WTC11 (cell line): ENCODE results near the gene VSNL1. TPM values are rescaled to one million over a fixed set of nuclear protein-coding genes. Genes with fewer than 3 reads are reported as not detected.

Source experiments
- E2F5 ChIP-seq: sonication (generic); formaldehyde crosslinking; IDR thresholded peaks from 2 replicates; pipeline ENCODE4 v1.8.1; 2022; ENCODE audit warnings: mild to moderate bottlenecking, moderate library complexity, missing genetic modification reagents
- ESRRA ChIP-seq: sonication (generic); formaldehyde crosslinking; IDR thresholded peaks from 2 replicates; pipeline ENCODE4 v1.8.1; 2022; ENCODE audit warnings: mild to moderate bottlenecking, missing genetic modification reagents, borderline replicate concordance
- GRHL2 ChIP-seq: fragments of 250-450 bp; sonication (Bioruptor Pico); IDR thresholded peaks from 2 replicates; pipeline ENCODE4 v1.8.0; 2022; ENCODE audit warnings: mild to moderate bottlenecking, moderate library complexity; ENCODE audit not compliant: insufficient replicate concordance, severe bottlenecking
- GTF2I ChIP-seq: fragments of 250-450 bp; sonication (Bioruptor Pico); conservative IDR thresholded peaks from 2 replicates; pipeline ENCODE4 v1.4.0; 2021; ENCODE audit warnings: mild to moderate bottlenecking
- HMGA2 ChIP-seq: fragments of 250-450 bp; sonication (Bioruptor Pico); IDR thresholded peaks from 2 replicates; pipeline ENCODE4 v1.4.0; 2021; ENCODE audit warnings: mild to moderate bottlenecking, moderate library complexity
- JUN ChIP-seq: sonication (generic); formaldehyde crosslinking; IDR thresholded peaks from 2 replicates; pipeline ENCODE4 v1.8.0; 2023; ENCODE audit warnings: mild to moderate bottlenecking, missing genetic modification reagents
- NFATC4 ChIP-seq: fragments of 250-450 bp; sonication (Bioruptor Pico); IDR thresholded peaks from 2 replicates; pipeline ENCODE4 v1.9.0; 2021; ENCODE audit warnings: mild to moderate bottlenecking
- NFYB ChIP-seq: sonication (generic); formaldehyde crosslinking; conservative IDR thresholded peaks from 2 replicates; pipeline ENCODE4 v1.8.0; 2022; ENCODE audit warnings: low read depth, missing genetic modification reagents
- SMAD4 ChIP-seq: sonication (generic); formaldehyde crosslinking; IDR thresholded peaks from 2 replicates; pipeline ENCODE4 v1.8.0; 2022; ENCODE audit warnings: mild to moderate bottlenecking, missing genetic modification reagents
- SP1 ChIP-seq: sonication (generic); formaldehyde crosslinking; conservative IDR thresholded peaks from 2 replicates; pipeline ENCODE4 v1.8.1; 2022; ENCODE audit warnings: missing genetic modification reagents
- ZNF317 ChIP-seq: sonication (generic); formaldehyde crosslinking; IDR thresholded peaks from 2 replicates; pipeline ENCODE4 v1.8.1; 2023; ENCODE audit warnings: low read depth, mild to moderate bottlenecking, moderate library complexity, missing genetic modification reagents, borderline replicate concordance
- ZNF396 ChIP-seq: fragments of 250-450 bp; sonication (Bioruptor Pico); IDR thresholded peaks from 2 replicates; pipeline ENCODE4 v1.8.0; 2021; ENCODE audit warnings: mild to moderate bottlenecking, moderate library complexity, borderline replicate concordance
- total RNA-seq: library from RNA; stranded (reverse); gene quantifications from 3 replicates; pipeline ENCODE4 v1.2.3, GENCODE V29; 2021
- TF ChIP-seq, protein P1 (sequence below): sonication (generic); formaldehyde crosslinking; IDR thresholded peaks from 2 replicates; pipeline ENCODE4 v1.8.0; 2022; ENCODE audit warnings: mild to moderate bottlenecking, missing genetic modification reagents
- TF ChIP-seq, protein P2 (sequence below): fragments of 250-450 bp; sonication (Bioruptor Pico); IDR thresholded peaks from 2 replicates; pipeline ENCODE4 v1.9.0; 2021; ENCODE audit warnings: mild to moderate bottlenecking, borderline replicate concordance
- TF ChIP-seq, protein P3 (sequence below): sonication (generic); formaldehyde crosslinking; IDR thresholded peaks from 2 replicates; pipeline ENCODE4 v1.8.1; 2023; ENCODE audit warnings: mild to moderate bottlenecking, missing genetic modification reagents, moderate library complexity
- TF ChIP-seq, protein P4 (sequence below): sonication (generic); formaldehyde crosslinking; IDR thresholded peaks from 2 replicates; pipeline ENCODE4 v1.8.1; 2022; ENCODE audit warnings: low read depth, missing genetic modification reagents, borderline replicate concordance
- TF ChIP-seq, protein P5 (sequence below): fragments of 250-450 bp; sonication (Bioruptor Pico); IDR thresholded peaks from 2 replicates; pipeline ENCODE4 v1.9.0; 2021; ENCODE audit warnings: mild to moderate bottlenecking
- TF ChIP-seq, protein P6 (sequence below): sonication (generic); formaldehyde crosslinking; IDR thresholded peaks from 2 replicates; pipeline ENCODE4 v1.8.0; 2023; ENCODE audit warnings: mild to moderate bottlenecking, missing genetic modification reagents
- TF ChIP-seq, protein P7 (sequence below): fragments of 250-450 bp; sonication (Bioruptor Pico); IDR thresholded peaks from 2 replicates; pipeline ENCODE4 v1.9.0; 2021; ENCODE audit warnings: moderate library complexity, mild to moderate bottlenecking, inconsistent platforms, borderline replicate concordance
- TF ChIP-seq, protein P8 (sequence below): fragments of 250-450 bp; sonication (Bioruptor Pico); IDR thresholded peaks from 2 replicates; pipeline ENCODE4 v2.1.2; 2022; ENCODE audit warnings: mild to moderate bottlenecking, moderate library complexity

VSNL1 gene
- total RNA-seq, 1 experiment from 2014 or later, result 78.4 TPM

DNA sequence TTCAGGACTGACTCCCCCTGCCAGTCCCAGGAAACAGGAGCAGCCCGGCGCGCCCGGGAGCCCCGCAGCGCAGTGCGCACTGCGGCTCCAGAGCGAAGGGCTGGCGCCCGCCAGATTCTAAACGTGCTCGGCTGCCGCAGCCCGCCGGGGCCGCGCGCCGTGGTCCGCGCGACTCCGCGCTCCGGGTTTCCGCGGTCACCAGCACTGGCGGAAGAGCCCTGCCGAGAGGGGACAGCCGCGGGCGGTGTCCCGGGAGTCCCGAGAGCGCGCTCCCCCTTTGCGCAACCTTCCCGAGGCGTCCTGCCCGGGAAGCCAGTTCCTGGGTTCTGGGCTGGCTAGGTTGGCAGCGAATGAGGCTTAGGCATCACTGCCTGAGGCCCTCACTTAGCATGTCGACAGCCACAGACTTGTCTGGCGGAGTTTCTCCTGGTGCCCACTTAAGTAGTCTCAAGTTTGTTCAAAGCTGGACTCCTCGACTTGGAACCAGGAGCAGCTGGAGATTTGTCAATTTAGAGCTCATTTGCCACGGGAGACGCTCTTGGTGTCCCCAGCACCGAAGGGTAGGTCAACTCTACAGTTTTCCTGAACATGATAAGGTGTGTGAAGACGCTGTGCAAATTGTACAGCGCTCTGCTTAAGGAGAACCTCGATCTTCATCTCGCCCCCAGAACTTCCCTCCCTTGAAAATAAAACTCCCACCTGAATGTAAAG, 1.5 kb upstream of the VSNL1 start (continued):
- TF ChIP-seq HMGA2 (CRISPR knock-in tag), result no peak
- TF ChIP-seq ESRRA (CRISPR knock-in tag), result no peak
- TF ChIP-seq NFATC4 (CRISPR knock-in tag), result no peak
- TF ChIP-seq, protein P1, sequence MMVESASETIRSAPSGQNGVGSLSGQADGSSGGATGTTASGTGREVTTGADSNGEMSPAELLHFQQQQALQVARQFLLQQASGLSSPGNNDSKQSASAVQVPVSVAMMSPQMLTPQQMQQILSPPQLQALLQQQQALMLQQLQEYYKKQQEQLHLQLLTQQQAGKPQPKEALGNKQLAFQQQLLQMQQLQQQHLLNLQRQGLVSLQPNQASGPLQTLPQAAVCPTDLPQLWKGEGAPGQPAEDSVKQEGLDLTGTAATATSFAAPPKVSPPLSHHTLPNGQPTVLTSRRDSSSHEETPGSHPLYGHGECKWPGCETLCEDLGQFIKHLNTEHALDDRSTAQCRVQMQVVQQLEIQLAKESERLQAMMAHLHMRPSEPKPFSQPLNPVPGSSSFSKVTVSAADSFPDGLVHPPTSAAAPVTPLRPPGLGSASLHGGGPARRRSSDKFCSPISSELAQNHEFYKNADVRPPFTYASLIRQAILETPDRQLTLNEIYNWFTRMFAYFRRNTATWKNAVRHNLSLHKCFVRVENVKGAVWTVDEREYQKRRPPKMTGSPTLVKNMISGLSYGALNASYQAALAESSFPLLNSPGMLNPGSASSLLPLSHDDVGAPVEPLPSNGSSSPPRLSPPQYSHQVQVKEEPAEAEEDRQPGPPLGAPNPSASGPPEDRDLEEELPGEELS (CRISPR knock-in tag), result 0 out of 2 replicates have a peak, but pooled peaks have one; percentile 20
- TF ChIP-seq ZNF317 (CRISPR knock-in tag), result peak; percentile 38; the same call in 1 of the 2 replicates
- TF ChIP-seq GTF2I (CRISPR knock-in tag), result no peak
- no peak for TF ChIP-seq NFYB
- TF ChIP-seq, protein P2, sequence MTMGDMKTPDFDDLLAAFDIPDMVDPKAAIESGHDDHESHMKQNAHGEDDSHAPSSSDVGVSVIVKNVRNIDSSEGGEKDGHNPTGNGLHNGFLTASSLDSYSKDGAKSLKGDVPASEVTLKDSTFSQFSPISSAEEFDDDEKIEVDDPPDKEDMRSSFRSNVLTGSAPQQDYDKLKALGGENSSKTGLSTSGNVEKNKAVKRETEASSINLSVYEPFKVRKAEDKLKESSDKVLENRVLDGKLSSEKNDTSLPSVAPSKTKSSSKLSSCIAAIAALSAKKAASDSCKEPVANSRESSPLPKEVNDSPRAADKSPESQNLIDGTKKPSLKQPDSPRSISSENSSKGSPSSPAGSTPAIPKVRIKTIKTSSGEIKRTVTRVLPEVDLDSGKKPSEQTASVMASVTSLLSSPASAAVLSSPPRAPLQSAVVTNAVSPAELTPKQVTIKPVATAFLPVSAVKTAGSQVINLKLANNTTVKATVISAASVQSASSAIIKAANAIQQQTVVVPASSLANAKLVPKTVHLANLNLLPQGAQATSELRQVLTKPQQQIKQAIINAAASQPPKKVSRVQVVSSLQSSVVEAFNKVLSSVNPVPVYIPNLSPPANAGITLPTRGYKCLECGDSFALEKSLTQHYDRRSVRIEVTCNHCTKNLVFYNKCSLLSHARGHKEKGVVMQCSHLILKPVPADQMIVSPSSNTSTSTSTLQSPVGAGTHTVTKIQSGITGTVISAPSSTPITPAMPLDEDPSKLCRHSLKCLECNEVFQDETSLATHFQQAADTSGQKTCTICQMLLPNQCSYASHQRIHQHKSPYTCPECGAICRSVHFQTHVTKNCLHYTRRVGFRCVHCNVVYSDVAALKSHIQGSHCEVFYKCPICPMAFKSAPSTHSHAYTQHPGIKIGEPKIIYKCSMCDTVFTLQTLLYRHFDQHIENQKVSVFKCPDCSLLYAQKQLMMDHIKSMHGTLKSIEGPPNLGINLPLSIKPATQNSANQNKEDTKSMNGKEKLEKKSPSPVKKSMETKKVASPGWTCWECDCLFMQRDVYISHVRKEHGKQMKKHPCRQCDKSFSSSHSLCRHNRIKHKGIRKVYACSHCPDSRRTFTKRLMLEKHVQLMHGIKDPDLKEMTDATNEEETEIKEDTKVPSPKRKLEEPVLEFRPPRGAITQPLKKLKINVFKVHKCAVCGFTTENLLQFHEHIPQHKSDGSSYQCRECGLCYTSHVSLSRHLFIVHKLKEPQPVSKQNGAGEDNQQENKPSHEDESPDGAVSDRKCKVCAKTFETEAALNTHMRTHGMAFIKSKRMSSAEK (CRISPR knock-in tag), result no peak
- peak; percentile 61; the same call in 1 of the 2 replicates for TF ChIP-seq SP1 (CRISPR knock-in tag)
- no peak for TF ChIP-seq GRHL2 (CRISPR knock-in tag)
- TF ChIP-seq JUN (CRISPR knock-in tag), result peak; percentile 36; the same call in 1 of the 2 replicates
- TF ChIP-seq, protein P3, sequence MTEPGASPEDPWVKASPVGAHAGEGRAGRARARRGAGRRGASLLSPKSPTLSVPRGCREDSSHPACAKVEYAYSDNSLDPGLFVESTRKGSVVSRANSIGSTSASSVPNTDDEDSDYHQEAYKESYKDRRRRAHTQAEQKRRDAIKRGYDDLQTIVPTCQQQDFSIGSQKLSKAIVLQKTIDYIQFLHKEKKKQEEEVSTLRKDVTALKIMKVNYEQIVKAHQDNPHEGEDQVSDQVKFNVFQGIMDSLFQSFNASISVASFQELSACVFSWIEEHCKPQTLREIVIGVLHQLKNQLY (CRISPR knock-in tag), result no peak
- TF ChIP-seq E2F5, result peak; percentile 70; the same call in 1 of the 2 replicates
- TF ChIP-seq, protein P4, sequence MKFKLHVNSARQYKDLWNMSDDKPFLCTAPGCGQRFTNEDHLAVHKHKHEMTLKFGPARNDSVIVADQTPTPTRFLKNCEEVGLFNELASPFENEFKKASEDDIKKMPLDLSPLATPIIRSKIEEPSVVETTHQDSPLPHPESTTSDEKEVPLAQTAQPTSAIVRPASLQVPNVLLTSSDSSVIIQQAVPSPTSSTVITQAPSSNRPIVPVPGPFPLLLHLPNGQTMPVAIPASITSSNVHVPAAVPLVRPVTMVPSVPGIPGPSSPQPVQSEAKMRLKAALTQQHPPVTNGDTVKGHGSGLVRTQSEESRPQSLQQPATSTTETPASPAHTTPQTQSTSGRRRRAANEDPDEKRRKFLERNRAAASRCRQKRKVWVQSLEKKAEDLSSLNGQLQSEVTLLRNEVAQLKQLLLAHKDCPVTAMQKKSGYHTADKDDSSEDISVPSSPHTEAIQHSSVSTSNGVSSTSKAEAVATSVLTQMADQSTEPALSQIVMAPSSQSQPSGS, result no peak
- TF ChIP-seq, protein P5, sequence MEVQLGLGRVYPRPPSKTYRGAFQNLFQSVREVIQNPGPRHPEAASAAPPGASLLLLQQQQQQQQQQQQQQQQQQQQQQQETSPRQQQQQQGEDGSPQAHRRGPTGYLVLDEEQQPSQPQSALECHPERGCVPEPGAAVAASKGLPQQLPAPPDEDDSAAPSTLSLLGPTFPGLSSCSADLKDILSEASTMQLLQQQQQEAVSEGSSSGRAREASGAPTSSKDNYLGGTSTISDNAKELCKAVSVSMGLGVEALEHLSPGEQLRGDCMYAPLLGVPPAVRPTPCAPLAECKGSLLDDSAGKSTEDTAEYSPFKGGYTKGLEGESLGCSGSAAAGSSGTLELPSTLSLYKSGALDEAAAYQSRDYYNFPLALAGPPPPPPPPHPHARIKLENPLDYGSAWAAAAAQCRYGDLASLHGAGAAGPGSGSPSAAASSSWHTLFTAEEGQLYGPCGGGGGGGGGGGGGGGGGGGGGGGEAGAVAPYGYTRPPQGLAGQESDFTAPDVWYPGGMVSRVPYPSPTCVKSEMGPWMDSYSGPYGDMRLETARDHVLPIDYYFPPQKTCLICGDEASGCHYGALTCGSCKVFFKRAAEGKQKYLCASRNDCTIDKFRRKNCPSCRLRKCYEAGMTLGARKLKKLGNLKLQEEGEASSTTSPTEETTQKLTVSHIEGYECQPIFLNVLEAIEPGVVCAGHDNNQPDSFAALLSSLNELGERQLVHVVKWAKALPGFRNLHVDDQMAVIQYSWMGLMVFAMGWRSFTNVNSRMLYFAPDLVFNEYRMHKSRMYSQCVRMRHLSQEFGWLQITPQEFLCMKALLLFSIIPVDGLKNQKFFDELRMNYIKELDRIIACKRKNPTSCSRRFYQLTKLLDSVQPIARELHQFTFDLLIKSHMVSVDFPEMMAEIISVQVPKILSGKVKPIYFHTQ, result no peak
- no peak for TF ChIP-seq ZNF396 (CRISPR knock-in tag)
- TF ChIP-seq, protein P6, sequence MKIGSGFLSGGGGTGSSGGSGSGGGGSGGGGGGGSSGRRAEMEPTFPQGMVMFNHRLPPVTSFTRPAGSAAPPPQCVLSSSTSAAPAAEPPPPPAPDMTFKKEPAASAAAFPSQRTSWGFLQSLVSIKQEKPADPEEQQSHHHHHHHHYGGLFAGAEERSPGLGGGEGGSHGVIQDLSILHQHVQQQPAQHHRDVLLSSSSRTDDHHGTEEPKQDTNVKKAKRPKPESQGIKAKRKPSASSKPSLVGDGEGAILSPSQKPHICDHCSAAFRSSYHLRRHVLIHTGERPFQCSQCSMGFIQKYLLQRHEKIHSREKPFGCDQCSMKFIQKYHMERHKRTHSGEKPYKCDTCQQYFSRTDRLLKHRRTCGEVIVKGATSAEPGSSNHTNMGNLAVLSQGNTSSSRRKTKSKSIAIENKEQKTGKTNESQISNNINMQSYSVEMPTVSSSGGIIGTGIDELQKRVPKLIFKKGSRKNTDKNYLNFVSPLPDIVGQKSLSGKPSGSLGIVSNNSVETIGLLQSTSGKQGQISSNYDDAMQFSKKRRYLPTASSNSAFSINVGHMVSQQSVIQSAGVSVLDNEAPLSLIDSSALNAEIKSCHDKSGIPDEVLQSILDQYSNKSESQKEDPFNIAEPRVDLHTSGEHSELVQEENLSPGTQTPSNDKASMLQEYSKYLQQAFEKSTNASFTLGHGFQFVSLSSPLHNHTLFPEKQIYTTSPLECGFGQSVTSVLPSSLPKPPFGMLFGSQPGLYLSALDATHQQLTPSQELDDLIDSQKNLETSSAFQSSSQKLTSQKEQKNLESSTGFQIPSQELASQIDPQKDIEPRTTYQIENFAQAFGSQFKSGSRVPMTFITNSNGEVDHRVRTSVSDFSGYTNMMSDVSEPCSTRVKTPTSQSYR (CRISPR knock-in tag), result no peak
- TF ChIP-seq, protein P7, sequence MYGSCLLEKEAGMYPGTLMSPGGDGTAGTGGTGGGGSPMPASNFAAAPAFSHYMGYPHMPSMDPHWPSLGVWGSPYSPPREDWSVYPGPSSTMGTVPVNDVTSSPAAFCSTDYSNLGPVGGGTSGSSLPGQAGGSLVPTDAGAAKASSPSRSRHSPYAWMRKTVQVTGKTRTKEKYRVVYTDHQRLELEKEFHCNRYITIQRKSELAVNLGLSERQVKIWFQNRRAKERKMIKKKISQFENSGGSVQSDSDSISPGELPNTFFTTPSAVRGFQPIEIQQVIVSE (CRISPR knock-in tag), result no peak
- TF ChIP-seq, protein P8, sequence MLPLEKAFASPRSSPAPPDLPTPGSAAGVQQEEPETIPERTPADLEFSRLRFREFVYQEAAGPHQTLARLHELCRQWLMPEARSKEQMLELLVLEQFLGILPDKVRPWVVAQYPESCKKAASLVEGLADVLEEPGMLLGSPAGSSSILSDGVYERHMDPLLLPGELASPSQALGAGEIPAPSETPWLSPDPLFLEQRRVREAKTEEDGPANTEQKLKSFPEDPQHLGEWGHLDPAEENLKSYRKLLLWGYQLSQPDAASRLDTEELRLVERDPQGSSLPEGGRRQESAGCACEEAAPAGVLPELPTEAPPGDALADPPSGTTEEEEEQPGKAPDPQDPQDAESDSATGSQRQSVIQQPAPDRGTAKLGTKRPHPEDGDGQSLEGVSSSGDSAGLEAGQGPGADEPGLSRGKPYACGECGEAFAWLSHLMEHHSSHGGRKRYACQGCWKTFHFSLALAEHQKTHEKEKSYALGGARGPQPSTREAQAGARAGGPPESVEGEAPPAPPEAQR (CRISPR knock-in tag), result no peak
- no peak for TF ChIP-seq SMAD4 (CRISPR knock-in tag)
